ENCODE measurements around the gene SLC34A3. TPM values are rescaled to one million over a fixed set of nuclear protein-coding genes. Genes with fewer than 3 reads are reported as not detected.
"Not testable (repeated sequence)": the region's sequence is repeated elsewhere in the genome, so short reads cannot be mapped to it uniquely, and the experiment has no call there.

Gene SLC34A3
- total RNA-seq, 1 donor from 2014 or later: not detected

DNA sequence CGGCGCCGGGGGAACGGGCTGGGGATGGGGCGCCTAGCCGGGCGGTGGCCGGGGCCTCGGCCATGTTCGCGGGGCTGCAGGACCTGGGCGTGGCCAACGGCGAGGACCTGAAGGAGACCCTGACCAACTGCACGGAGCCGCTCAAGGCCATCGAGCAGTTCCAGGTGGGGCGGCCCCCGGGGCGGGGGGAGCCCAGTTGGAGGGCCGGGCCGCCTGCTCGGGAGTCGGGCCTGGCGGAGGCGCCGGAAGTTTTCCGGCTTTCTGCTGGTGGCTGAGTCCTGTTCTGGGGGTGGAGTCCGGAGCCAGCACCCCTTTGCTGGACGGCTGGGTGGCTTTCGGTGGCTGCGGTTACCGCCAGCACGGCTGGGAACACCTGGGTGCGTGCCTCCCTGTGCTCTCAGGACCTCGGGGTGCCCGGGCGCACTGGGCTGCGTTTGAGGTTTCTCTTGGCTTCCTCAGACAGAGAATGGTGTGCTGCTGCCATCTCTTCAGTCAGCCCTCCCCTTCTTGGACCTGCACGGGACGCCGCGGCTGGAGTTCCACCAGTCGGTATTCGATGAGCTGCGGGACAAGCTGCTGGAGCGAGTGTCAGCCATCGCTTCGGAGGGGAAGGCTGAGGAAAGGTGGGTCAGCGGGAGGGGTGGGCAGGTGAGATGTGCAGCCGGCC lies 24.9 kb downstream of the SLC34A3 start:
- no peak for DNase-seq (ENCODE audit: low spot score)

GRCh38 chr9:137256362-137256761 lies 25.7 kb downstream of the SLC34A3 start:
- no peak for DNase-seq (ENCODE audit: low spot score)

GRCh38 chr9:137256856-137257255 lies 26.2 kb downstream of the SLC34A3 start:
- DNase-seq (ENCODE audit: low spot score): no peak

DNA sequence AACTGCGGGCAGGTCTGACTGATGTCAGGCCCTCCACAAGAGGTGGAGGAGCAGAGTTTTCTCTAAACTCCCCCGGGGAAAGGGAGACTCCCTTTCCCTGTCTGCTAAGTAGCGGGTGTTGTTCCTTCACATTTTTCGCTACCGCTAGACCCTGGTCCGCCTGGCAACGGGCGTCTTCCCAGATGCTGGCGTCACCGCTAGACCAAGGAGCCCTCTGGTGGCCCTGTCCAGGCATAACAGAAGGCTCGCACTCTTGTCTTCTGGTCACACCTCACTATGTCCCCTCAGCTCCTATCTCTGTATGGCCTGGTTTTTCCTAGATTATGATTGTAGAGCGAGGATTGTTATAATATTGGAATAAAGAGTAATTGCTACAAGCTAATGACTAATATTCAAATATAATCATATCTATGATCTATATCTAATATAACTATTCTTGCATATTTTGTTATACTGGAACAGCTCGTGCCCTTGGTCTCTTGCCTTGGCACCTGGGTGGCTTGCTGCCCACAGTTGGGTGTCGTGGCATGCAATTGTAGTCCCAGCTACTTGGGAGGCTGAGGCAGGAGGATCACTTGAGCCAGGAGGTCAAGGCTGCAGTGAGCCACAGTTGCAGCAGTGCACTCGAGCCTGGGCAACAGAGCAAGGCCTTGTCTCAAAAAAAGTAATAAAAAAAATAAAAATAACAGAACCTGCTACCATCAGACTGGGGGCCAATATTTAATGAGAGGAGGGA lies 31.6 kb downstream of the SLC34A3 start:
- DNase-seq (ENCODE audit: low spot score): not testable (repeated sequence)

DNA sequence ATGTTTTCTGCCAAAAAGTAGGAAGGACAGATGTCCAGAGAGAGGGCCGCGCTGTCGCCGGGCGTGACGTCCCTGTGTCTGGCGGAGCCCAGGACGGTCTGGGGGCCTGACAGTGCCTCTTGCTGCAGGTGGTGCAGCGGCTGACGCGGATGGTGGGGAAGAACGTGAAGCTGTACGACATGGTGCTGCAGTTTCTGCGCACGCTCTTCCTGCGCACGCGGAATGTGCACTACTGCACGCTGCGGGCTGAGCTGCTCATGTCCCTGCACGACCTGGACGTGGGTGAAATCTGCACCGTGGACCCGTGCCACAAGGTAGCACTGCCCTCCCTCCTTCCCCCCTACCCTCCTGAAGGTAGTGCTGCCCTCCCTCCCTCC lies 32.2 kb downstream of the SLC34A3 start:
- DNase-seq (ENCODE audit: low spot score): no peak

- no peak for DNase-seq (ENCODE audit: low spot score)
Measured at GRCh38 chr9:137263506-137263905, 32.8 kb downstream of the SLC34A3 start.

DNA sequence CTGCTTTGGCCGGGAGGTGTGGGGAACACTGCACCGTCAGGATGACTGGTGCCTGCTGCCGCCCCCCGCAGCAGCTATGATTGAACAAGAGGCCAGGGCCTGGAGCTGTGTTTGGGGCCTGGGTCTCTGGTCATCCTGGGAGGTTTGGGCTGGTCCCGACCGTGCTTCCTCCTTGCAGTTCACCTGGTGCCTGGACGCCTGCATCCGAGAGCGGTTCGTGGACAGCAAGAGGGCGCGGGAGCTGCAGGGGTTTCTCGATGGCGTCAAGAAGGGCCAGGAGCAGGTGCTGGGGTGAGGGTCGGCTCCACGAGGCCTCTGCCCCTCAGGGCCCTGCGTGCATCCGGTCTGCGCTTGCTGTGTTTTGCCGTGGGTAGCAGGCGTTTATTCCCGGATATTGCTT lies 33.4 kb downstream of the SLC34A3 start:
- DNase-seq (ENCODE audit: low spot score): no peak

DNA sequence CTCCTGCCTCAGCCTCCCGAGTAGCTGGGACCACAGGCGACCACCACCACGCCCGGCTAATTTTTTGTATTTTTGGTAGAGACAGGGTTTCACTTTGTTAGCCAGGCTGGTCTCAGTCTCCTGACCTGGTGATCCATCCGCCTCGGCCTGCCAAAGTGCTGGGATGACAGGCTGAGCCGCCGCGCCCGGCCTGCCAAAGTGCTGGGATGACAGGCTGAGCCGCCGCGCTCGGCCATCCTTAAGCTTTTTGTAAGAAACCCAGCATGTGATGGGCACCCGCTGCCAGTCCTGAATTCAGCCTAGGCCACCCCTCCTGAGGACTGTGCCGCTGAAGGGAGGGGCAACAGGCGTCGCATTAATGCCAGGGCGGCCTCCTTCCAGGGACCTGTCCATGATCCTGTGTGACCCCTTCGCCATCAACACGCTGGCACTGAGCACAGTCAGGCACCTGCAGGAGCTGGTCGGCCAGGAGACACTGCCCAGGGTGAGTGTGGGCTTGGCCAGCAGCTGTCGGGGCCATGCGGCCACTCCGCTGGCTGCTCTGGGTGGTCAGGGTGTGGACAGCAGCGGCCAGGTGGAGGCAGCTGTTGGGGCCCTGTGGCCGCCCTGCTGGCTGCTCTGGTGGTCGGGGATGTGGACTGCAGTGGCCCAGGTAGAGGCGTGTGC lies 34.9 kb downstream of the SLC34A3 start:
- DNase-seq (ENCODE audit: low spot score): no peak

DNA sequence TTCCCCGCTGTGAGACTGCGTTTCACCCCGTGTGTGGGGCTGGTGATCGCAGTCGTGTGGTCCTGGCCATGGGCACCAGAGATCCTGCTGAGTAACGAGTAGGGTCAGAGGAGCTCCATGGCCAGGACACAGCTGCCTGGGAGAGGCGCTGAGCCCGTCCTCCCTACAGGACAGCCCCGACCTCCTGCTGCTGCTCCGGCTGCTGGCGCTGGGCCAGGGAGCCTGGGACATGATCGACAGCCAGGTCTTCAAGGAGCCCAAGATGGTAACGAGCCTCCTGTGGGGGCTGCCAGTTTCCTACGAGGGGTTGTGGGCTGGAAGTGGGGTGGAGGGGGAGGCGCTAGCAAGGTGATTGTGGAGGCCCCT lies 35.4 kb downstream of the SLC34A3 start:
- no peak for DNase-seq (ENCODE audit: low spot score)

- DNase-seq (ENCODE audit: low spot score): no peak
Measured at GRCh38 chr9:137266585-137267453, 36.1 kb downstream of the SLC34A3 start.

- no peak for DNase-seq (ENCODE audit: low spot score)
Measured at GRCh38 chr9:137267933-137268355, 37.2 kb downstream of the SLC34A3 start.

GRCh38 chr9:137268538-137269201 lies 38.0 kb downstream of the SLC34A3 start:
- no peak for DNase-seq (ENCODE audit: low spot score)

- DNase-seq (ENCODE audit: low spot score): no peak
Measured at GRCh38 chr9:137269231-137269772, 38.6 kb downstream of the SLC34A3 start.

- no peak for DNase-seq (ENCODE audit: low spot score)
Measured at GRCh38 chr9:137270929-137271695, 40.4 kb downstream of the SLC34A3 start.

DNA sequence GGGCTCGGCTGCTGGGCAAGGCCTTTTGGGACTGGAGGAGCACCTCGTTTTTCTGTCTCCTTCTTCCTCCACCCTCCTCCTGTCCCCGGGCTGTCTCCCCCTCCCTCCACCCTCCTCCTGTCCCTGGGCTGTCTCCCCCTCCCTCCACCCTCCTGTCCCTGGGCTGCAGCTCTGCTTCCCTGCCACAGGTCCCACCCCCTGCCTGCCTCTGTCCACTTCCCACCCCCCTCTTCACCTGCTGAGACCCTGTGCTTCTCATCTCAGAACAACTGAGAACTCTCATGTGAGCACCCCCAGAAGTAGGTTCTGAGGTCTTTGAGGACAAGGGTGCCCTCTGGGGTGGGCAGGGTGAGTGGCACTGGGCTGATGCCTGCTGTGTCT lies 41.0 kb downstream of the SLC34A3 start:
- no peak for DNase-seq (ENCODE audit: low spot score)

DNA sequence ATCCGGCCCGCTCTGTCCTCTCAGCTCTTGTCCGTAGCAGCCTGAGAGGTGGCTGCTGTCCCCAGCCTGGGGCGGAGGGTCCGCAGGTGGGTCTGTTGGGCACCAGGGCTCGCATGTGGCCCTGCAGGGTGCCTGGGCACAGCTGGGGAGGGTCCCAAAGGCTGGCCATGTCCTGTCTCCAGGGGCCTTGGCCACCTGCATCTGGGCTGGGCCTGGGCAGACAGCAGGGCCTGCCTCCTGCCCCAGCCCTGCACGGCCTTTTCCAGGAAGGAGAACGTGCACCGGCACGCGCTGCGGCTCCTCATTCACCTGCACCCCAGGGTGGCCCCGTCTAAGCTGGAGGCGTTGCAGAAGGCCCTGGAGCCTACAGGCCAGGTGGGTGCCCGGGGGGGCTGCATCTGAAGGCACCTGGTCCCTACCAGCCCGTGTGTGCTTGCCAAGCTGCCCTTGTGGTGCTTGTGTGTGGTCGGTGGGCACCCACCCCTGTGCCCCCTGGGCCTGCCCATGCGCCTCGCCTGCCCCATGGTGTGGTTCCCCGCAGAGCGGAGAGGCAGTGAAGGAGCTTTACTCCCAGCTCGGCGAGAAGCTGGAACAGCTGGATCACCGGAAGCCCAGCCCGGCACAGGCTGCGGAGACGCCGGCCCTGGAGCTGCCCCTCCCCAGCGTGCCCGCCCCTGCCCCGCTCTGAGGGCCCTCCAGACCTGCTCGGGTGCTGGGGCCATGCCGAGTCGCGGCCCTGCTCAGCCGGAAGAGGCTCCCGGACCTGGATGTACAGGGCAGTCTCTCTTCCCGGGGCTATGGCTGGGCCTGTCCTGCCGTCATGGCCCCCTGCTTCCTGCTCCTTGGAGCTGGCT lies 41.8 kb downstream of the SLC34A3 start:
- no peak for DNase-seq (ENCODE audit: low spot score)

DNA sequence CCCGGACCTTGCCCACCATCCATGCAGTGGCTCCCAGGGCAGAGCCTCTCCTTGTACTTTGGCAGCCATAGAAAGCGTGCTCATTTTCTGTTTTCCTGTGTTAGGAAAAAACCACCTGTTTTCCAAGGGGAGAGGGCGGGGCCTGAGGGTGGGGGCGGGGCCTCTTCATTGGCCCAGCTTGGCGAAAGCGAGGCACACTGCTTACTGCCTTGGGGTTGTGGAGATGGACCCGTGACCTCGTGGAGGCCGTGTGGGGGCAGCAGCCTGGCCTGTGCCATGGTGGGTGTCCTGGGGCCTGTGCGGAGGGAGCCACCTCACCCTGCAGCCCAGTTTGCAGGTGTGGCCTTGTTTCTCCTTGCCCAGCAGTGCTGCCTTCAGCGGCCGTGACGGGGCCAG lies 42.4 kb downstream of the SLC34A3 start:
- no peak for DNase-seq (ENCODE audit: low spot score)

DNA sequence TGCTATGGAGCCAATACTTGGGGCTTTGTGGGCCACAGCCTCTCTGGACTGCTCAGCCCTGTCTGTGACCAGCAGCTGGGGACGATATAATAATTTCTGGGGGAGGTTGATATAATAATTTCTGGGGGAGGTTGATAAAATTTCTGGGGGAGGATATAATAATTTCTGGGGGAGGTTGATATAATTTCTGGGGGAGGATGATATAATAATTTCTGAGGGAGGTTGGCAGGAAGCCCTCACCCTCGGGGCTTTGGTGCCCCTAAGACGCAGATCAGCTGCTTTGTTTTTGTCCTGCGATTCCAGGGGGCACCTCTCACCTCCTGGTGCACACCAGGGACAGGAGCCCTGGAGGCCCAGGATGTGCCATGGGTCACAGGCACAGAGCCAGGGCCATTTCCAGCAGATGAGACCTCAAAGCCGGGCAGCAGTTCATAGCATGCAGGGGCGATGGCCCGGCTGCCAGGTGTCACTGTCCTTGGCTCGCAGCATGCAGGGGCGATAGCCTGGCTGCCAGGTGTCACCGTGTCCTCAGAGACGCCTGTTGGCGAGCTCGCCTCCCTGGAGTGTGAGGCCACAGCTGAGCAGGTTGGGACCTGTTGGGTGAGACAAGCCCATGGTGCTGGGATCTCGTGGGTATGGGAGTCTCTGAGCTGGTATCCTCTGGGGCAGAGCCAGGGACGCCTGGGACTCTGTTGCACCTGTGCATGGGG lies 43.1 kb downstream of the SLC34A3 start:
- DNase-seq (ENCODE audit: low spot score): no peak

DNA sequence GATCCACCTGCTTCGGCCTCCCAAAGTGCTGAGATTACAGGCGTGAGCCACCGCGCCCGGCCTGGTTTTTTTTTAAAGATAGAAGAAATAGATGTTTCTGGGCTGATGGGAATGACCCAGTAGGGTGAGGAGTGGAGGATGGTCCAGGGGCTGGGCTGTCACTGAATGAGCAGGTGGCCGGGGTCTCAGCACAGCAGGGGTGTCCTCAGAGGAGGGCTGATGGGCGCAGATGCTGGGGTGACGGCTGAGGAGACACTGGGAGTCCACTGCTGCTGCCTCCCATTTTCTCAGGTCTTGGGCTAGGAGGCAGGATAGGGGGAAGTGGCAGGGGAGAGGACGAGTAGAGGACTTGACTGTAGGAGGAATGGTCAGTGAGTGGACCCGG lies 44.5 kb downstream of the SLC34A3 start:
- no peak for DNase-seq (ENCODE audit: low spot score)

Measured in umbilical cord (tissue), 2 donors.